ENCODE data around the gene SMARCA5. TPM values are rescaled to one million over a fixed set of nuclear protein-coding genes. Genes with fewer than 3 reads are reported as not detected.

Gene SMARCA5, protein sequence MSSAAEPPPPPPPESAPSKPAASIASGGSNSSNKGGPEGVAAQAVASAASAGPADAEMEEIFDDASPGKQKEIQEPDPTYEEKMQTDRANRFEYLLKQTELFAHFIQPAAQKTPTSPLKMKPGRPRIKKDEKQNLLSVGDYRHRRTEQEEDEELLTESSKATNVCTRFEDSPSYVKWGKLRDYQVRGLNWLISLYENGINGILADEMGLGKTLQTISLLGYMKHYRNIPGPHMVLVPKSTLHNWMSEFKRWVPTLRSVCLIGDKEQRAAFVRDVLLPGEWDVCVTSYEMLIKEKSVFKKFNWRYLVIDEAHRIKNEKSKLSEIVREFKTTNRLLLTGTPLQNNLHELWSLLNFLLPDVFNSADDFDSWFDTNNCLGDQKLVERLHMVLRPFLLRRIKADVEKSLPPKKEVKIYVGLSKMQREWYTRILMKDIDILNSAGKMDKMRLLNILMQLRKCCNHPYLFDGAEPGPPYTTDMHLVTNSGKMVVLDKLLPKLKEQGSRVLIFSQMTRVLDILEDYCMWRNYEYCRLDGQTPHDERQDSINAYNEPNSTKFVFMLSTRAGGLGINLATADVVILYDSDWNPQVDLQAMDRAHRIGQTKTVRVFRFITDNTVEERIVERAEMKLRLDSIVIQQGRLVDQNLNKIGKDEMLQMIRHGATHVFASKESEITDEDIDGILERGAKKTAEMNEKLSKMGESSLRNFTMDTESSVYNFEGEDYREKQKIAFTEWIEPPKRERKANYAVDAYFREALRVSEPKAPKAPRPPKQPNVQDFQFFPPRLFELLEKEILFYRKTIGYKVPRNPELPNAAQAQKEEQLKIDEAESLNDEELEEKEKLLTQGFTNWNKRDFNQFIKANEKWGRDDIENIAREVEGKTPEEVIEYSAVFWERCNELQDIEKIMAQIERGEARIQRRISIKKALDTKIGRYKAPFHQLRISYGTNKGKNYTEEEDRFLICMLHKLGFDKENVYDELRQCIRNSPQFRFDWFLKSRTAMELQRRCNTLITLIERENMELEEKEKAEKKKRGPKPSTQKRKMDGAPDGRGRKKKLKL
- 19.0 and 21.9 TPM in 2 replicates for total RNA-seq

DNA sequence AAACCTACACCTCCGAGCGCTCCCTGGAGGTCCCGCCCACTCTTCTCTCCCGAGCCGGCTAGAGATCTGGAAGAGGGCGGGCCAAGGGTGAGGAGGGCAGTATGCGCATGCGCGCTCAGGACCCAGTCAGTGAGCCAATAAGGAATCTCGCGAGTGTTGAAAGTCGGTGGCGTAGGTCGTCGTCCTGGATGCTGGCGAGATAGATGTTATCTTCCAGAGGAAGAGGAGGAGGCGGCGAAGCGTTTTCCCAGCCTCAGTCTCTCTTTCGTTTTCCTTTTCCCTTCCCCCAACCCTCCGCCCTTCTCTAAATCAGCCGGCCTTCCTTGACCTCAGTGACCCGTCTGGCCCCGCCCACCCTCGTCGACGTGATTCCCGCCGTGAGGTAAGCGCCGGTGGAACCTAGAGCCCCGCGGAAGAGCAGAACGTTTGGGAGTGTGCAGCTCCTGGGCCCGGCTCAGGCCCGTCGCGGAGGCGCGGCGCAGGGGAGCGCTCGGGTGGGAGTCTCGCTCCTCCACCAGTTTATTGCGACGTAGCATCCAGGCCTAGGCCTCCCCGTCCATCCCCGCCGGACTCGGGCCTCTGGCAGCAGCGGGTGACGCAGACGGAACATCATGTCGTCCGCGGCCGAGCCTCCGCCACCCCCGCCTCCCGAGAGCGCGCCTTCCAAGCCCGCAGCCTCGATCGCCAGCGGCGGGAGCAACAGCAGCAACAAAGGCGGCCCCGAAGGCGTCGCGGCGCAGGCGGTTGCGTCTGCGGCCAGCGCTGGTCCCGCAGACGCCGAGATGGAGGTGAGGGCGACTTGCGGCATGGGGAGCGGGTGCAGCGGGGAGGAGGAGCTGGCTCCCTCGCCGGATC is at the start of gene SMARCA5:
TSS of gene SMARCA5 (plus strand) at position 389 of the 855 bp plus-strand sequence. CDS start at position 612, 223 bp downstream.

Other genes with a start within 250 kb of the SMARCA5 start
- 13.4 and 17.0 TPM in 2 replicates for gene GAB1, start 176.8 kb upstream of the SMARCA5 start, total RNA-seq
- not detected in 2 replicates for gene FREM3, start 187.0 kb downstream of the SMARCA5 start, total RNA-seq